Lung microvascular endothelial cell (primary cell): ENCODE measurements around the gene SLC24A3. TPM values are rescaled to one million over a fixed set of nuclear protein-coding genes. Genes with fewer than 3 reads are reported as not detected.

Source experiments
- DNase-seq, 2 donors: peaks; one replicate each; pipeline versions ENCODE4 v3.0.0 to v3.0.0-alpha.2; 2010; ENCODE audit warnings: low read depth in 2 of 2
- total RNA-seq: library from RNA; depleted of rRNA; stranded (reverse); fragments of >200 nt; gene quantifications from 2 replicates; pipeline ENCODE4 v1.2.1, GENCODE V29; 2014

SLC24A3 gene
- total RNA-seq, 1 donor from 2014 or later, result under 0.01 TPM

GRCh38 chr20:19382386-19383340 lies 170.2 kb downstream of the SLC24A3 start:
- no peak for DNase-seq

DNA sequence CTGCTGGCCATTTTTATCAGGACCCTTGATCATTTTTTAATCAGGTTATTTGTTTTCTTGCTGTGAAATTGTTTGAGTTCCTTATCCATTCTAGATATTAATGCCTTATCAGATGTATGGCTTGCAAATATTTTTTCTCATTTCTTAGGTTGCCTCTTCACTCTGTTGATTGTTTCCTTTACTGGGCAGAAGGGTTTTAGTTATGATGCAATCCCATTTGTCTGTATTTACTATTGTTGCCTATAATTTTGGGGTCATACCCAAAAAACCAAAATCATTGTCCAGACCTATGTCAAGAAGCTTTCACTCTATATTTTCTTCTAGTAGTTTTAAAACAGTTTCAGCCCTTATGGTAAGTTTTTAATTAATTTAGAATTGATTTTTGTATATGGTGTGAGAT lies 172.5 kb downstream of the SLC24A3 start:
- DNase-seq, result no peak

DNA sequence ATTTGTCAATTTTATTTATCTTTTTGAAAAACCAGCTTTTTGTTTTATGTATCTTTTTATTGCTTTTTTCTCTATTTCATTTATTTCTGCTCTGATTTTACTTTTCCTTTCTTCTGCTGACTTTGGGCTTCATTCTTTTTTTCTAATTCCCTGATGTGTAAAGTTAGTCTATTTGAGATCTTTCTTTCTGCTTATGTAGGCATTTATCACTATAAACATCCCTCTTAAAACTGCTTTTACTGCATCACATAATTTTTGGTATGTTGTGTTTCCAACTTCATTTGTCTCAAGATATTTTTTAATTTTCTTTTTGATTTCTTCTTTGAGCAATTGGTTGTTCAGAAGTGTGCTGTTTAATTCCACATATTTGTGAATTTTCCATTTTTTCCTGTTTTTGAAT lies 174.8 kb downstream of the SLC24A3 start:
- DNase-seq, result no peak

GRCh38 chr20:19392344-19393130 lies 180.1 kb downstream of the SLC24A3 start:
- no peak for DNase-seq

- DNase-seq, result no peak
Measured at GRCh38 chr20:19396460-19397081, 184.1 kb downstream of the SLC24A3 start.

DNA sequence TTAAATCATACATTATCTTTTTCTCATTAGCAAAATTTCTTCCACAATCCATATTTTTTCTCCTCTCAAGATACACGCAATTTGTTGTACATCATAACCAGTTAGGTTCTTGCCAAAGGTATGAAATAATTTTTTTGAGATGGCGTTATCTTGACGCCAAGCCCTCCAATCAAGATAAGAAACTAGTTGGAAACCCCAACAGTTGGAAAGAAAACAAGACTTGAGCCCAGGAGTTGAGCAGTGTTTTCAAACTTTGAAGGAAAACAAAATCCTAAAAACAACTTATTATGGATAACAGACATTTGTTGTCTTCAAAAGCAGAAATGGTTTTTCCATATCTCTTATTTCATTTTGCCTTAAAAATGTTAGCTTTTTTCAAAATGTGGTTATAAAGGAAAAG lies 184.8 kb downstream of the SLC24A3 start:
- DNase-seq, result no peak

DNA sequence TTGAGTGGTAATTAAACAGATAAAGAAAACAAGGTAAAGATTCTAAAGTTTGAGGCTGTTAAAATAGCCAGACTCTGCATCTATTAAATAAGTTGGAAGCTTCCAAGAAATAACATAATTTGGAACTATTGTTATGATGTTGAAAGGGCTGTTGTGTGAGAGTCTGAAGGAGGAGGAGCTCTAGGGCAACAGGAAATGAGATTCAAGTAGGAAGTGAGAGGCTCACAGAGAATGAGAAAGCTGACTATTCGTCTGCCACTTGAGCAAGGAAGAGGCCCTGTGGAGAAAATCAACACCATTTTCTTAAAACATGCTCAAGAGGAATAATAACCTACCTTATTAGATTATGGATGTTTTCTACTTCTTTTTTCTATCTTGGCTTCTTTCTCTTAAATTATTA lies 185.2 kb downstream of the SLC24A3 start:
- no peak for DNase-seq

- DNase-seq, result no peak
Measured at GRCh38 chr20:19401096-19401495, 188.7 kb downstream of the SLC24A3 start.

DNA sequence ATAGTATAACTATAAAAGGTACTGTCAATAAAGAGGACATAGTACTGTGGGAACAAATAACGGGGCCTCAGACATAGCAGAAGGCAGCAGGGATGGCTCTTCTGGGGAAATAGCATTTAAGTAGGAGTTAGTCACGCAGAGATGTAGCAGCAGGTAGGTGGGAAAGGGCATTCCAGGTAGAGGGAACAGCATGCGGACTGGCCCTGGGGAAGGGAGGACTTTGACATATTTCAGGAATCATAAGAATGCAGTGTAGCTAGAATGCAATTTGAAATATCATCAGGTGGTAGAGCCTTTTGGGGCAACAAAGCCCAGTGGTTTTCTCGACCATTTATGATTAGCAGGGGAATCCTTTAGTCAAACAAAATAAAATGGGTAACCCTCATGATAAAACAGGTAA lies 191.1 kb downstream of the SLC24A3 start:
- DNase-seq, result no peak

DNA sequence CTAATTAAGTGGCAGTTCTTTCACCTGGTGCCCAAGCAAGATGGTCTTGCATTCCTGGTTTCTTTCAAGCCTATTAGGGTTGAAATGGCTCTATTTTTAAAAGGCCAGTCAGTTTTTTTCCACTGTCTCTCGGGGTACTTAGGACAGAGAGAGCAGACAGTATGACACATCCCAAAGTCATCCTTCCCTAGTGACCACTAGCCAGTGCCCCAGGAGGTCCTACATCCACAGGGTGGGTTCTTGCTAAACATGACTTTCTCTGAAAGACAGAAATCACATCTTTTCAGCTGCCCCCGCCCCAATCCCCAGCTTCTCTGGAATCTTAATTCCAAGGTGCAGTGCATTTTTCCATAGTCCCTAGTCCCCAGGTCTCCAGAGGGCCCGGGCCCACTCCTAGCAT lies 192.4 kb downstream of the SLC24A3 start:
- no peak for DNase-seq

DNA sequence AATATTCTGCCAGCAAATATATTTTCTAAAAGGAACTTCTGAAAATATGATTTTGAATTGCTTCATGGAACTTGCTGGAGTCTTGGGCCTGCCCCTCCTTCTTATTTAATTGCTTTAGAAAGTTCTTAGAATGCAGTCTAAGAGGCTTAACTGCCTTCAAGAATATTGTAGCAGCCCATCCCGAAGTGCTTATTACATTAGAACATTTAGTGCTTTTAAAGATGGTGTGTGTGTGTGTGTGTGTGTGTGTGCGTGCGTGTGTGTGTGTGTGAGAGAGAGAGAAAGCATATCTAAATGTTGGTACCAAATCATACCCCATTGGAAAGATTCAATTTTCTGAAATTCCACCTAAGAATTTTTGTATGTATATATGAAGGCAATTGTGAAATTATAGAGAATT lies 193.5 kb downstream of the SLC24A3 start:
- DNase-seq, result no peak

DNA sequence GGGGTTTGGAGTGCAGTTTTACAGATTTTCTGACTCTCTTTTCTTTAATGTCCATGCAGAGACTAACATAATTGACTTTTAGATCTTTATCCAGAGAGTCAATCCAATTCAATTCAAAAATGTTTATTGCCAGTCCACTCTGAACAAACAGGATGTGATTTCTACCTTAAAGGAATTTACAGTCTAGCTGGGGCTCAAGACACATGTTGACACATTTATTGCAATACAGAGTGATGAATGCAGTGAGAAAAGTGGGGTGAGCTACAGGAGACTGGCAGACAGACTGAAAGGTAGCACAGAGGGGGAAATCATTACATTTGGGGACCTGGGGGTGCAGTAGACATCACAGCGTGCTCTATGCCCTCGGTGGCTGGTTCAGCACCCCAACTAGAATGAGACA lies 193.9 kb downstream of the SLC24A3 start:
- DNase-seq, result no peak

- DNase-seq, result no peak
Measured at GRCh38 chr20:19407196-19407595, 194.8 kb downstream of the SLC24A3 start.

GRCh38 chr20:19407736-19408135 lies 195.3 kb downstream of the SLC24A3 start:
- no peak for DNase-seq

DNA sequence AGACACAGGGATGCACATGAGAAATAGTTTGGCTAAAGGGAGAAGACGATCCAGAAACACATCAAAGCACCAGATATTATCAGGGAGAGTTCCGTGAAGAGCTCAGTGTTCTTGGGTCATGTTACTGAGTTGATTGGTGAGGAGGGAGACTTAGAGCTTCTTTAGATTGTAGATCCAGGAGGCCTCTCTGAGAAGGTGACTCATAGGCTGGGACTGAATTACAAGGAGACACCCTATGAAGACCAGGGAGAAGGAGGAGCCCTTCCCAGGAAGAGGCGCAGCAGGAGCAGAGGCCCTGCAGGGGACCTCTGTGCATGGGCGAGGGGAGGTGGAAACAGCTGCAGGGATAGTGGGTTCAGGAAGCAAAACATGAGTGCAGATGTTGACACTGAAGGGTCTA lies 196.5 kb downstream of the SLC24A3 start:
- no peak for DNase-seq

DNA sequence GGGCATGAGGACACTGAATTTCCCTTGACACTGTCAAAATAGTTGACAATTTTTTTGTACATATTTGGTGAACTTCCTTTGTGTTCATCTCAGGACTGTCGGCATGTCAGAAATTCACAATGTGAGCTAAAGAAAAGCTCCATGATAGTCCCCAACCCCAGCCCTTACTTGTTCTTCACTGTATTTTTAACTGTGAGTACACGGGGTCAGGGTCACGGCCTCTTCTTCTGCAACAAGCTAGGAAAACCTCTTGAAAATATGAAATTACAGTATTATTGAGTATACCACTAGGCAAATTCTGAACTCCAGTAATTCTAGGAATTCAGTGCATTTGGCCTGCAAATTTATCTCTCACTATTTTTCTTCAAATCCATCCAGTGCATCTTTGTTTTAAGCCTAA lies 199.4 kb downstream of the SLC24A3 start:
- no peak for DNase-seq

DNA sequence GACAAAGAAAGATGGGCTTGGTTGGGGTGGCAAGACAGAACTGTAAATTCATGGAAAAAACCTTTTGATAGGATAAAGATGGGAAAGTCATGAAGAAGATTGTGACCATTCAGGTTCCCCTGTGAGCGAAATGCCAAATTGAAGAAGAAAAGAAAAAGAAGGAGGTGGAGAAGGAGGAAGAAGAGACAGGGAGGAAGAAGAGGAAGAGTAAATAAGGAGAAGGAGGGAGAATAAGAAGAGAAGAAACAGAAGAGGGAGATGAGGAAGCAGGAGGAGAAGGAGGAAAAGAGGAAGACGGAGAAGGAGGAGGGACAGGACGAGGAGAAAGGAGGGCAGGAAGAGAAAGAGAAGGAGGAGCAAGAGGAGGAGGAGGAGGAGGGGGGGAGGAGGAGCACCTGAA lies 199.8 kb downstream of the SLC24A3 start:
- no peak for DNase-seq

DNA sequence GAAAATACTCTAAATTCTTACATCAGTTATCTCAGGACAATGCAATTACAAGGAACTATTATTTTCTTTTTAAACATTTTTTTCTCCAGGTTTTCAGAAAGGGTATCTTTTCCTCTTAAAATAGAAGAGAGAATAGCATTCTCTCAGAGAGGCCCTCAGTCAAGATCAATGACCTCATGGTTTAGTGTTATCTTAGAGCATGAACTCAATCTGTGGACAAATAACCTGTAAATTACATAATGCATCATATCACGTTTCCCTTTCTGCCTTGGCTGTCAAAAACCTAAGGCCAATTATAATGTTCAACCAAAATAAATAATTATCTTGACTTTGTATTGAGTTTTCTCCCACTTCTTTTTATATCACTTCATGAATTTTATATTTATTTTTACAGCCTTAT lies 202.2 kb downstream of the SLC24A3 start:
- DNase-seq, result no peak

DNA sequence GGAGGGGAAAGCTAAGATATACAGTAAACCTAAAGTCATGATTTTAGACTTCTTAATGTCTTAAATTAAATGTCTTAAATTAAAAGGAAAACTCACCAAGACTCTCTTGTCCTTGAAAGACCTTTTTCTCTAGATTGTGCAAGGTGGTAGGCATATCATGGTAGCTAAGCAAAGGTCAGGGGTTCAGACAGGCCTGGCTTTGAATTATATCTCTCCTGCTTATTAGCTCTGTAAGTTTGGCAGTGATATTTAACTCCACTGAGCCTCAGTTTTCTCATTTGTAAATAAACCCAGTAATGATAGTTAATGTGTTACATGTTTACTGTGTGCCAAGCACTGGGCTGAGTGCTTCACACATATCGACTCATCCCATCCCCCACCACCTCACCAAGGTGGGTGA lies 203.3 kb downstream of the SLC24A3 start:
- DNase-seq, result no peak

DNA sequence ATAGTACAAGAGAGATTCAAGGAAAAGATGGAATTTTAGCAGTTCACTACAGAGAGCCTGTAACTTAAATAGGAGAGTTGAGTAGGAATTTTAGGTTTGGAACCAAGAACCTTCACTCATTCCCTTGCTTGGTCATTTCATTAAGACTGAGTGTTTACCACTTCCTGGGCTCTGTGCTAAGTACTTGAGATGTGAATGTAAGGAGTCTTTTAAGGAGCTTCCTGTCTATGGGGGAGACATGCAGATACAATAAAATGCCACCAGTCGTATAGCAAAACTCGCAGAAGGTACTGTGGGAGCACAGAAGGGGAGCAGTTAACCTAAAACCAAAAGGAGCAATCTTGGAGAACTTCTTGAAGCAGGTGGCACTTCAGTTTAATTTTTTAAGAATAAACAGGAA lies 204.2 kb downstream of the SLC24A3 start:
- DNase-seq, result no peak

DNA sequence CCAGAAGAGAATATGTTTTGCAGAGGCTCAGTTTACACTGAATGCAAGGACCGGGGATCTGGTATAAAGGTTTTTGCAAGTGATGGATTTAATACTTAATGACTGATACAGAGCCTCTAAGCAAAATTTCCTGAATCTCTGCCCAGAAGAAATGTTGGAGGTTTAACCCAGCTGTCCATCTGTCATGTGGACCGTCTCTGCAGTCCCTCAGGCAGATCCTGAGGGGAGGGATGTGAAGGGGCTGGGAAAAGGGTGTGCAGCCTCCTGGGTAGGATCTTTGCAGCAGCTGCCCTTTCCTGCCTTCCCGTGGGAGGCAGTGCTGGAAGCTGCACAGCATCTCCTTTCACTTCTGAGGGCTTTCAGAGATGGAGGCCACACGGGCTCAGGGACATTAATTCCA lies 207.0 kb downstream of the SLC24A3 start:
- DNase-seq, result no peak
